Panc1 (cell line): ENCODE results near the gene METAP1.

Experiments used
- POLR2AphosphoS5 ChIP-seq: IDR thresholded peaks from 2 replicates; pipeline ENCODE4 v1.6.1; 2012; ENCODE audit warnings: mild to moderate bottlenecking, low read depth, low read length, moderate library complexity
- SIN3A ChIP-seq: IDR thresholded peaks from 2 replicates; pipeline ENCODE4 v1.6.1; 2012; ENCODE audit warnings: low read depth, mild to moderate bottlenecking, low read length, moderate library complexity, borderline replicate concordance; ENCODE audit not compliant: insufficient read depth
- TF ChIP-seq, protein P1 (sequence below): fragments of 450-650 bp; IDR thresholded peaks from 2 replicates; pipeline ENCODE4 v1.5.1; 2017; ENCODE audit warnings: mild to moderate bottlenecking

DNA sequence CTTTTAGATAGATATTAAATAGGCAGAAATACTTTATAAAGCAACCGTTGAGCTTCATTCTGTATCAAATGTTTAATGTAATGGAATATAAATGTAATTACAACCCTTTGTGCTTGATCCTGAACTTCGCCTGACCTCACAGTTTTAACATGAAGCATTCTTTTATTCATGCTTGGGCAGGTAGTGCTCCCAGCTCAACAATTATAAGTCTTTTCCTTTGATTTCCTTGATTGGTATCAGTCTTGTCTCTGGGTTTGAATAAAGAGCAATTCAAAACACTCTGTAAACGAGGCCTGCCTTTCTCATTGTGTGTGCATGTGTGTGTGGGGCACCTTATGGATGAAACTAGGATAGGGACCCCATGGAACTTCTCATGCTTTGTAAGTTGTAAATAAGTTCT is 6.8 kb downstream of the METAP1 start:
- TF ChIP-seq, protein P1, sequence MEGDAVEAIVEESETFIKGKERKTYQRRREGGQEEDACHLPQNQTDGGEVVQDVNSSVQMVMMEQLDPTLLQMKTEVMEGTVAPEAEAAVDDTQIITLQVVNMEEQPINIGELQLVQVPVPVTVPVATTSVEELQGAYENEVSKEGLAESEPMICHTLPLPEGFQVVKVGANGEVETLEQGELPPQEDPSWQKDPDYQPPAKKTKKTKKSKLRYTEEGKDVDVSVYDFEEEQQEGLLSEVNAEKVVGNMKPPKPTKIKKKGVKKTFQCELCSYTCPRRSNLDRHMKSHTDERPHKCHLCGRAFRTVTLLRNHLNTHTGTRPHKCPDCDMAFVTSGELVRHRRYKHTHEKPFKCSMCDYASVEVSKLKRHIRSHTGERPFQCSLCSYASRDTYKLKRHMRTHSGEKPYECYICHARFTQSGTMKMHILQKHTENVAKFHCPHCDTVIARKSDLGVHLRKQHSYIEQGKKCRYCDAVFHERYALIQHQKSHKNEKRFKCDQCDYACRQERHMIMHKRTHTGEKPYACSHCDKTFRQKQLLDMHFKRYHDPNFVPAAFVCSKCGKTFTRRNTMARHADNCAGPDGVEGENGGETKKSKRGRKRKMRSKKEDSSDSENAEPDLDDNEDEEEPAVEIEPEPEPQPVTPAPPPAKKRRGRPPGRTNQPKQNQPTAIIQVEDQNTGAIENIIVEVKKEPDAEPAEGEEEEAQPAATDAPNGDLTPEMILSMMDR, result no peak
- TF ChIP-seq SIN3A (no peak), POLR2AphosphoS5 (no peak)
